Osteocyte (in vitro differentiated cells): ENCODE measurements around the gene MAMLD1. TPM values are rescaled to one million over a fixed set of nuclear protein-coding genes. Genes with fewer than 3 reads are reported as not detected.
"Not testable (repeated sequence)": the region's sequence is repeated elsewhere in the genome, so short reads cannot be mapped to it uniquely, and the experiment has no call there.

ENCODE experiments used
- DNase-seq: peaks from one replicate; pipeline ENCODE4 v3.0.0; 2021; ENCODE audit warnings: mixed read lengths; ENCODE audit not compliant: unreplicated experiment; ENCODE audit errors: extremely low spot score
- H3K27ac Mint-ChIP-seq: one replicate; pipeline ENCODE4 v1.8.0; 2021; ENCODE audit warnings: mild to moderate bottlenecking, mixed read lengths; ENCODE audit not compliant: unreplicated experiment
- H3K27me3 Mint-ChIP-seq: one replicate; pipeline ENCODE4 v1.8.0; 2021; ENCODE audit warnings: mixed read lengths; ENCODE audit not compliant: unreplicated experiment
- H3K36me3 Mint-ChIP-seq: one replicate; pipeline ENCODE4 v1.8.0; 2021; ENCODE audit warnings: mixed read lengths; ENCODE audit not compliant: unreplicated experiment
- H3K4me1 Mint-ChIP-seq: one replicate; pipeline ENCODE4 v1.8.0; 2021; ENCODE audit warnings: mixed read lengths; ENCODE audit not compliant: unreplicated experiment
- H3K4me3 Mint-ChIP-seq: one replicate; pipeline ENCODE4 v1.8.0; 2021; ENCODE audit warnings: mild to moderate bottlenecking, moderate library complexity, mixed read lengths; ENCODE audit not compliant: unreplicated experiment
- H3K9me3 Mint-ChIP-seq: one replicate; pipeline ENCODE4 v1.8.0; 2021; ENCODE audit warnings: mixed read lengths; ENCODE audit not compliant: unreplicated experiment
- CTCF ChIP-seq: fragments of 200-600 bp; sonication (generic); IDR thresholded peaks from 2 replicates; pipeline ENCODE4 v1.5.0; 2021; ENCODE audit warnings: antibody characterized with exemption, mild to moderate bottlenecking, moderate library complexity
- total RNA-seq: library from RNA; stranded (reverse); gene quantifications from 2 replicates; pipeline ENCODE4 v1.2.1, GENCODE V29; 2021

MAMLD1 gene
- total RNA-seq, 1 donor from 2014 or later = 13.2 TPM

- H3K27ac Mint-ChIP-seq = no peak overlapping the region
- no peak for DNase-seq
- no peaks in the 10 kb centered on the region for H3K9me3 Mint-ChIP-seq
- no peak for TF ChIP-seq CTCF
- H3K4me3 Mint-ChIP-seq = no peak overlapping the region
- H3K27me3 Mint-ChIP-seq = no peaks in the 10 kb centered on the region
- peaks cover 7% of the 10 kb centered on the region for H3K4me1 Mint-ChIP-seq
- H3K36me3 Mint-ChIP-seq = no peaks in the 10 kb centered on the region
These were observed 24.5 kb upstream of the MAMLD1 start for GRCh38 chrX:150338615-150339014.

DNA sequence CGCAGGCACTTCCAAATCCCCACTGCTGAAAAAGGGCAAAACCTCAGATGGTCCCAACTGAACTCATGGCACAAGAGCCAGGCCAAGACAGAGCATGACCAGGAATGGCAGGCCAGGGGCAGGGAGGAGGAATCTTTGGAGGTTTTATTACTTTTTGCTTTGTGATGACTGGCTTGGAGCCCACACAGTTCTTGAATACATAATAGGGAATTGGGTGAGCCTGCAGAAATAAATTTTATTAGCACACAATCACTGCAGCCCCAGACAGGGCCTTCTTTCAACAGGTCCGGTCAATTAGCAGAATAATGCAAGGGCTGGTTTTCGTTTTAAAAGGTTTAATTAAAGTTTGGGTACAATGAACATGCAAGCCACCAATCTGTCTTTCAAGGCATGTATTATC is 23.4 kb upstream of the MAMLD1 start:
- H3K4me3 Mint-ChIP-seq = no peak overlapping the region
- no peaks in the 10 kb centered on the region for H3K36me3 Mint-ChIP-seq
- peaks cover 7% of the 10 kb centered on the region for H3K4me1 Mint-ChIP-seq
- peaks cover 3% of the 10 kb centered on the region for H3K9me3 Mint-ChIP-seq
- no peak for TF ChIP-seq CTCF
- H3K27ac Mint-ChIP-seq = no peak overlapping the region
- no peak for DNase-seq
- H3K27me3 Mint-ChIP-seq = no peaks in the 10 kb centered on the region

DNA sequence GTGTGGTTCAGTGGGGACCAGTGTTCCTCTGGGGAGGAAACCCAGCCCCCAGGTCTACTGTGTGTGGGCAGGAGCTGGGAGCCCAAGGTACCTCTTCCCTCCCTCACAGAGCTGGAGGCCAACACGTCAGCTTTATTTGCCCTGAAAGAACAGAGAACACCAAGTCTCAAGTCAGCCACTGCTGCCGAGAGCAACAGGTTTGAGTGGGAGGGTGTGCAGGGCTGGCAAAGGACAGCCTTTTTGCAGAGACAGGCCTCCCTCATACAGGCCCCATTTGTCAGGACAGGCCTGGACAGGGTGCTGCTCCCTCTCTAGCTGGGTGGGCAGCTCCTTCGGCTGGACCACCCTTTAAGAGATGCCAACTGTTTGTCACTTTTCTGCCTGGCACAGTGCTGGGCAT is 22.8 kb upstream of the MAMLD1 start:
- H3K27ac Mint-ChIP-seq, H3K4me3 Mint-ChIP-seq, H3K36me3 Mint-ChIP-seq, H3K27me3 Mint-ChIP-seq, H3K9me3 Mint-ChIP-seq, DNase-seq, H3K4me1 Mint-ChIP-seq: not testable (repeated sequence)

DNA sequence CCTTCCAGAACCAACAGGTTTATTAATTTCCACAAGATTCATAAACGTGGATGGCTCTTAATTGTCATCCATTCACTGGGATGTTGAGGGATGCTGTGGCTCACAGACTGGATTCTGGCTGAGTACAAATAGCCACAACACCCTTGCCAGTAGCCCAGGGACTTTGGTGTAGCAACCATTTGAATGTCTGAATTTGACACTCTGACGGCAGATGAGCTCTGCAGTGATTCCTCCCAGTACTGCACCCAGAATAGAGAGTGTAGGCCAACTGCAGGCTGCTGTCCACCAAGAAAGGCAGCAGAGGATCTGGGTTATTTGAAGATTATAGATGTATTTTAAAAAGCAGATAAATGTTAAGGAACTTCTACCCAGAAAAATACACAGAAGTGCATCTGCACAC is 15.6 kb upstream of the MAMLD1 start:
- Mint-ChIP-seq H3K4me1 (peaks cover 2% of the 10 kb centered on the region), H3K27me3 (no peaks in the 10 kb centered on the region), H3K36me3 (no peaks in the 10 kb centered on the region), H3K27ac (no peak overlapping the region), H3K9me3 (peaks cover 10% of the 10 kb centered on the region), H3K4me3 (no peak overlapping the region)
- TF ChIP-seq CTCF = no peak
- DNase-seq = no peak

DNA sequence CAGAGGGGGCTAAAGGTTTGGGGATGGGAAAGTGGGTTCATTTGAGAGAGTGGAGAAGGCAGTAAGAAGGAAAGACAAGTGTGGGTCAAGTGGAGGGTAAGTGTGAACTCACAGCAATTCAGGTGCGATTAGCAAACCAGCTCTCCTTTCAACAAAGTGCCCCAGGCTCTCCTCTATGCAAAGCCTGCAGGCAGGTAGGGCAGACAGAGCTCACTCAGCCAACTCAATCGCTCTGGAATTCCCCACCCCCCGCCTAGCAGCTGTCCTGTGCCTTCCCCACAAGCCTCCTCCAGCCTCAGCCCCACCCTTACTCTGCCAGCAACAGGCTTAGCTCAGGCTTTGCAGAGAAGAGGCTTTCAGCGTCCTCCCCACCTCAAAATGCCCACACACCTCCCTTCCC is 14.8 kb upstream of the MAMLD1 start:
- no peak for DNase-seq
- TF ChIP-seq CTCF = no peak
- Mint-ChIP-seq H3K27ac (no peak overlapping the region), H3K9me3 (peaks cover 10% of the 10 kb centered on the region), H3K4me1 (peaks cover 2% of the 10 kb centered on the region), H3K4me3 (no peak overlapping the region), H3K36me3 (no peaks in the 10 kb centered on the region), H3K27me3 (no peaks in the 10 kb centered on the region)

- Mint-ChIP-seq H3K4me1 (peaks cover 2% of the 10 kb centered on the region), H3K27me3 (no peaks in the 10 kb centered on the region), H3K4me3 (no peak overlapping the region), H3K36me3 (no peaks in the 10 kb centered on the region), H3K9me3 (peaks cover 7% of the 10 kb centered on the region), H3K27ac (no peak overlapping the region)
- TF ChIP-seq CTCF = no peak
- no peak for DNase-seq
These were observed 11.0 kb upstream of the MAMLD1 start for GRCh38 chrX:150352114-150352513.
